ENCODE measurements around the gene NOG.

Gene NOG

DNA sequence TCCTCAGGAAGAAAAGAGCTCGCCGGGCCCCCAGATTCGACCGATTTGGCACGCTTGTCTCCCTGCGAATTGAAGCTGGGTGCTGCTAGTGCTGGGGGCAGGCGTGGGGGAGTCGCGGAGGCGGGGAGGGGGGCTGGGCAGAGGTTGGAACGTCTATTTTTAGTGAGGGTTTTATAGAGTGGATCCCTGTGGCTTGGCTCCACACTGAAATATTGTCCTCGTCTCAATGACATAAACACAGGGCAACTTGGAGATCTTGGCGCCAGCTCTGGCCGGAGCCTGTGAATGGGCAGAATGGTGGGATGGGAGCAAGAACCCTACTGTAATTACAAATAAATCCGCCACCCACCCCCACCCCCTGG, 15.7 kb upstream of the NOG start:
- no peak for DNase-seq (ENCODE audit: extremely low read depth, insufficient read length)
- H3K27me3 ChIP-seq (replicated peaks; ENCODE audit: control insufficient read depth, insufficient read depth, low read length), result no peaks in the 10 kb centered on the region; the same call in 1 of the 2 replicates
- no peak overlapping the region for H3K4me3 ChIP-seq (replicated peaks; ENCODE audit: low read depth, low read length)
- H3K36me3 ChIP-seq (ENCODE audit: control insufficient read depth, insufficient read depth, low read length), result no peaks in the 10 kb centered on the region
- TF ChIP-seq, protein P1, sequence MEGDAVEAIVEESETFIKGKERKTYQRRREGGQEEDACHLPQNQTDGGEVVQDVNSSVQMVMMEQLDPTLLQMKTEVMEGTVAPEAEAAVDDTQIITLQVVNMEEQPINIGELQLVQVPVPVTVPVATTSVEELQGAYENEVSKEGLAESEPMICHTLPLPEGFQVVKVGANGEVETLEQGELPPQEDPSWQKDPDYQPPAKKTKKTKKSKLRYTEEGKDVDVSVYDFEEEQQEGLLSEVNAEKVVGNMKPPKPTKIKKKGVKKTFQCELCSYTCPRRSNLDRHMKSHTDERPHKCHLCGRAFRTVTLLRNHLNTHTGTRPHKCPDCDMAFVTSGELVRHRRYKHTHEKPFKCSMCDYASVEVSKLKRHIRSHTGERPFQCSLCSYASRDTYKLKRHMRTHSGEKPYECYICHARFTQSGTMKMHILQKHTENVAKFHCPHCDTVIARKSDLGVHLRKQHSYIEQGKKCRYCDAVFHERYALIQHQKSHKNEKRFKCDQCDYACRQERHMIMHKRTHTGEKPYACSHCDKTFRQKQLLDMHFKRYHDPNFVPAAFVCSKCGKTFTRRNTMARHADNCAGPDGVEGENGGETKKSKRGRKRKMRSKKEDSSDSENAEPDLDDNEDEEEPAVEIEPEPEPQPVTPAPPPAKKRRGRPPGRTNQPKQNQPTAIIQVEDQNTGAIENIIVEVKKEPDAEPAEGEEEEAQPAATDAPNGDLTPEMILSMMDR (IDR thresholded peaks at IDR 0.05; ENCODE audit: insufficient read depth, low read length, poor library complexity, severe bottlenecking), result no peak

DNA sequence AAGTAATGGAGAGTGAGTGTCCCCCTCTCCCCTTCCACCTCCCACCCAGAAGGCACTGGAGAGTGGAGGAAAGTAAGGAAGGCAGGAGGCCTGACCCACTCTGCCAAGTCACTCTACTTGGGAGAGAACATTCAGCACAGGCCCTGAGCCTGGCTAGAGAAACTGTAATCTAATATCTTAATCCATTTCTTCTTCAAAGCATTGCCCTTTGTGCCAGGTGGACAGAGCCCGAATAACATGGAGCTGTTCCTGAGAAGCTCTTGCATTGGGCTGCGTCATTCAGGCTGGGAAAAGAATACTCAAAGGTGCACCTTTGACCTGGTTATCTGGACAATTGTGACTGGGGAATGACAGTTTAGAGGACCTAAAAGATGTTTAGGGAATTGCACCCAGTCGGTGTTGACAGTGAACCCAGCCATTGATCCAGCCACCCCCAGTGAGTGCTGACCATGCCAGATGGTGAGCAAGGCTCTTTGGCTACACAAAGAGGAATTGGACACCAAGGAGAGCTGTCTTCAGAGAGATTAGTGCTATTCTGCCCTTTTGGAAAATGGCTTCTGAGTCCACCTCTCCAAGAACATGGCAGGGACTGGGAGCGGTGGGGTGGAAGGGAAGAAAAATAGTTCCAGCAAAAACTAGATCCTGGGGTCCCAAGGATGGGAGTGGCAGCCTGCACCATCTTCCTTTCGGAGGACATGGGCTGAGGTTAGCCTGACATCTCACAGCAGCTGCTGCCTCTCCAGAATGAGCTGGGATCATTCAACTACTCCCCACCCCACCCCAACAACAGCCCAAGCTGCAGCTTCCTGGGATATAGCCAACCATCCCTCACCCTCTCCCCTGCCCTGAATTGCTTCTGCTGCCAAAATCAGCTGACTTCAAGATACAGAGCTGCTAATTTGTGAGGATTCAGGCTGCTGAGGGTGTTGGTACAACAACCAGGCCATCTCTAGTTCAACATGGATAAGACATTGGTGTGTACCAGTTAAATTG, 11.6 kb upstream of the NOG start:
- DNase-seq (ENCODE audit: extremely low read depth, insufficient read length), result no peak
- TF ChIP-seq, protein P1 (IDR thresholded peaks at IDR 0.05; ENCODE audit: insufficient read depth, low read length, poor library complexity, severe bottlenecking), result no peak
- H3K36me3 ChIP-seq (ENCODE audit: control insufficient read depth, insufficient read depth, low read length), result no peaks in the 10 kb centered on the region
- H3K4me3 ChIP-seq (replicated peaks; ENCODE audit: low read depth, low read length), result no peak overlapping the region
- no peaks in the 10 kb centered on the region; the same call in 1 of the 2 replicates for H3K27me3 ChIP-seq (replicated peaks; ENCODE audit: control insufficient read depth, insufficient read depth, low read length)

DNA sequence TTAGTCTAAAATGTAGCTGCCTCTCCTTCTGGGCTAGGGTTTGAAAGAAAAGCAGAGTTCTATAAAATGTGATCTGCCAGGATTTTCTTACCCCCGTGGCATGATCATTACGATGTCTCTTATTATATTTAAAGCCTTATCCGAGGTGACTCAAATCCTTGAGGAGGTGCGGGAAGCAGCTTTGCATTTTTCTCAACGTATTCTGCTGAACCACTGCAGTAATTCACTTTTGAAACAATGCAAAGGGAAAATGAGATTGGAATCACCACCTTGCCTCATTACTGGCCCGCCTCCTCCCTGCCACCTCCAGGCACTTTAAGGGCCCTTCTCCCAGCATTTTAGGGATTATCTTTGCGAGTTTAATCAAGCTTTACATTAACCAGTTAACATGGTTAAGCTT, 9.7 kb upstream of the NOG start:
- H3K27me3 ChIP-seq (replicated peaks; ENCODE audit: control insufficient read depth, insufficient read depth, low read length), result peaks cover 1% of the 10 kb centered on the region; the same call in 1 of the 2 replicates
- no peak overlapping the region for H3K4me3 ChIP-seq (replicated peaks; ENCODE audit: low read depth, low read length)
- no peak for DNase-seq (ENCODE audit: extremely low read depth, insufficient read length)
- no peaks in the 10 kb centered on the region for H3K36me3 ChIP-seq (ENCODE audit: control insufficient read depth, insufficient read depth, low read length)
- TF ChIP-seq, protein P1 (IDR thresholded peaks at IDR 0.05; ENCODE audit: insufficient read depth, low read length, poor library complexity, severe bottlenecking), result no peak

DNA sequence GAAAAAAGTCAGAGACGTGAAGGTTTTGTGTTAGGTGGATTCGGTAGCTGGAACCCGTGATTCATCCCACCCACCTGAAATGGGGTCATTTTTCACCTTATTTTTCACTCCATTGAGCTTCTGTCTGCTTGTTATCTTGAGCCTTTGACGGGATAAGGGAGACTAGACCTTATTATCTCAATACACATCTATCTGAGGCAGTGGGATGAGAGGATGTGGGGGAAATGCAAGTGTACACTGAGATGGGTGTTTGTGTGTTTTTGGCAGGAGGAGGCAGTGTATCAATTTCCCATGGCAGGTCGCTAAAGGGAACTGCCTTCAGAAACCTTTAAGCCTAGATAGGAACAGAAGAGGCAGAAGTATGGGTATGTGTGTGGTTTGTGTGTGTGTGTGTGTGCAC, 6.2 kb upstream of the NOG start:
- DNase-seq (ENCODE audit: extremely low read depth, insufficient read length), result no peak
- Histone ChIP-seq H3K4me3 (replicated peaks; ENCODE audit: low read depth, low read length) (no peak overlapping the region), H3K27me3 (replicated peaks; ENCODE audit: control insufficient read depth, insufficient read depth, low read length) (peaks cover 1% of the 10 kb centered on the region; the same call in 1 of the 2 replicates), H3K36me3 (ENCODE audit: control insufficient read depth, insufficient read depth, low read length) (no peaks in the 10 kb centered on the region)
- TF ChIP-seq, protein P1 (IDR thresholded peaks at IDR 0.05; ENCODE audit: insufficient read depth, low read length, poor library complexity, severe bottlenecking), result no peak

DNA sequence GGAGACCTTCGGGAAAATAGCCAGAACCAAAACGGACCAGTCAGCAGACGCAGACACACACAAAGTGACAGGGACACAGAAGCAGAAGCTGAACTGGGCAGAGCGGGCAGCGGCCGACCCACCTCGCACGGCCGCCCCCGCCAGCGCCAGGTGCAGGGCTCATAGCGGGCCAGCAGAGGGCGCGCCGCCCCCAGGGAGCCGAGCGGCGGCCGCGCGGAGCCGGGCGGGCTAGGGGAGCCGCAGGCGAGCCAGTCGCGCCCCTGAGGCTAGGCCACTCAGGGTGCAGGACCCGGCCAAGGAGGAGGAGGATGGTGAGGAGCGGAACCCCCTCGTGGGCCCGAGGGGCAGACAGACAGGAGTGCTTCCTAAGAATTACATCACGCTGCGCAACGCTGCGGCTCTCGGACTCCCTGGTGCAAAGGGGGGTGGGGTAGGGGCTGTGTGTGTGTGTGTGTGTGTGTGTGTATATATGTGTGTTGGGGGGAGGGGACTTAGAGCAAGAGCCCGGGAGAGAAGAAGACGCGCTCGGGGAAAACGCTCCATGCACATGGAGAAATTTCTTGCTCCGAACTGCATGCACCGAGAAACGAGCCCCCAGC, 913 bp upstream of the NOG start:
- TF ChIP-seq, protein P1 (IDR thresholded peaks at IDR 0.05; ENCODE audit: insufficient read depth, low read length, poor library complexity, severe bottlenecking), result peak; percentile 53
- peak; percentile 46 for DNase-seq (ENCODE audit: extremely low read depth, insufficient read length)
- Histone ChIP-seq H3K27me3 (replicated peaks; ENCODE audit: control insufficient read depth, insufficient read depth, low read length) (no peaks in the 10 kb centered on the region; the same call in 1 of the 2 replicates), H3K36me3 (ENCODE audit: control insufficient read depth, insufficient read depth, low read length) (no peaks in the 10 kb centered on the region), H3K4me3 (replicated peaks; ENCODE audit: low read depth, low read length) (0 out of 2 replicates have a peak overlapping the region, but pooled peaks have one; percentile 16)
